ENCODE data around the gene ACTR3C.

GRCh38 chr7:150359622-150360362 lies 36.4 kb upstream of the ACTR3C start:
- no peak for TF ChIP-seq POLR2A (IDR thresholded peaks at IDR 0.05)
- no peak for TF ChIP-seq CTCF (IDR thresholded peaks at IDR 0.05)
